GM20000 (cell line): Measurements from ENCODE around the gene ST7.

Experiments used
- DNase-seq: peaks from one replicate; pipeline ENCODE4 v3.0.0; 2012; ENCODE audit warnings: low spot score
- TF ChIP-seq, protein P1 (sequence below): IDR thresholded peaks from 2 replicates; pipeline ENCODE4 v1.5.1; 2012; ENCODE audit warnings: mild to moderate bottlenecking, control low read depth; ENCODE audit errors: extremely low read depth, missing control alignments

Gene ST7

DNA sequence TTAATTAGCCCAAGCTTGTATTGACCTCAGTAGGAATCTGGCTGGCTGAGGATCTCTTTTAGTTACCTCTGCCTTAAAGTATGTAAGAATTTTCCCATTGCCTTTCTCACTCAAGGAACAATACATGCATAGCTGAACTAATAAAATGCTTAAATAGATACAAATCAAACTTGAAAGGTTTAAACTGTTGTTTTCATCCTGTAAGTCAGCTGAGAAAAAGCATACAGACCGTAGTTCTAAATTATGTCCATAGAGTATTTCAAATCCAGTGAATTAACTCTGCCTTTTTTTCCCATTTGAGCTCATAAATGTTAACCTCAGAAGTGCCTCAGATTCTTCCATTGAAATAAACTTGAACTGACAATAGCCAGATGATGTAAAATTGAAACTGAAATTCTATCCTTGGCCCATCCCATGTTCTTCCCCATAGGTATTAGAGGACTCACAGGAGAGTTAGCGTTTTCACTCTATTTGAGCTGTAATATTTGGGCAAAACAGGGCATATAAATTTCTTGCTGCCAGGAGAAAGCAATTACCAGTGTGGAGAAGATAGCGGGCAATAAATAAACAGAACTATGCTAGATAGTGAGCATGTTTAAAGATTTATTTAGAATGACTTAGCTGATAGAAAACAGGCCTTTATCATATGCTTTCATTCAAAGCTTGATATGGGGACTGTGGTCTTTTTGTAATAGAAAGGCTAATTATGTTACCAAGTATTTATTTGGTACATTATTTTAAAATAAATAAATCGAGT is 205.8 kb downstream of the ST7 start:
- TF ChIP-seq, protein P1, sequence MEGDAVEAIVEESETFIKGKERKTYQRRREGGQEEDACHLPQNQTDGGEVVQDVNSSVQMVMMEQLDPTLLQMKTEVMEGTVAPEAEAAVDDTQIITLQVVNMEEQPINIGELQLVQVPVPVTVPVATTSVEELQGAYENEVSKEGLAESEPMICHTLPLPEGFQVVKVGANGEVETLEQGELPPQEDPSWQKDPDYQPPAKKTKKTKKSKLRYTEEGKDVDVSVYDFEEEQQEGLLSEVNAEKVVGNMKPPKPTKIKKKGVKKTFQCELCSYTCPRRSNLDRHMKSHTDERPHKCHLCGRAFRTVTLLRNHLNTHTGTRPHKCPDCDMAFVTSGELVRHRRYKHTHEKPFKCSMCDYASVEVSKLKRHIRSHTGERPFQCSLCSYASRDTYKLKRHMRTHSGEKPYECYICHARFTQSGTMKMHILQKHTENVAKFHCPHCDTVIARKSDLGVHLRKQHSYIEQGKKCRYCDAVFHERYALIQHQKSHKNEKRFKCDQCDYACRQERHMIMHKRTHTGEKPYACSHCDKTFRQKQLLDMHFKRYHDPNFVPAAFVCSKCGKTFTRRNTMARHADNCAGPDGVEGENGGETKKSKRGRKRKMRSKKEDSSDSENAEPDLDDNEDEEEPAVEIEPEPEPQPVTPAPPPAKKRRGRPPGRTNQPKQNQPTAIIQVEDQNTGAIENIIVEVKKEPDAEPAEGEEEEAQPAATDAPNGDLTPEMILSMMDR = no peak
- no peak for DNase-seq

DNA sequence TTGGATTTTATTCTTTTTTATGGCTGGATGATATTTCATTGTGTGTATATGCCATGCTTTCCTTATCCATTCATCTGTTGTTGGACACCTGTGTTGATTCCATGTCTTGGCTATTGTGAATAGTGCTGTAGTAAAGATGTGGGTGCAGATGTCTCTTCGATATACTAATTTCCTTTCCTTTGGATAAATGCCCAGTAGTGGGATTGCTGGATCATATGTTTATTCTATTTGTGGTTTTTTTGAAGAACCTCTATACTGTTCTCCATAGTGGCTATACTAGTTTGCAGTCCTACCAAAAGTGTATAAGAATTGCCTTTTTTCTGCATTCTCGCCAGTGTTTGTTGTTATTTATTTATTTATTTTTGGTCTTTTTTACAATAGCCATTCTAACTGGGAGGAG is 209.8 kb downstream of the ST7 start:
- TF ChIP-seq, protein P1 = no peak
- no peak for DNase-seq

DNA sequence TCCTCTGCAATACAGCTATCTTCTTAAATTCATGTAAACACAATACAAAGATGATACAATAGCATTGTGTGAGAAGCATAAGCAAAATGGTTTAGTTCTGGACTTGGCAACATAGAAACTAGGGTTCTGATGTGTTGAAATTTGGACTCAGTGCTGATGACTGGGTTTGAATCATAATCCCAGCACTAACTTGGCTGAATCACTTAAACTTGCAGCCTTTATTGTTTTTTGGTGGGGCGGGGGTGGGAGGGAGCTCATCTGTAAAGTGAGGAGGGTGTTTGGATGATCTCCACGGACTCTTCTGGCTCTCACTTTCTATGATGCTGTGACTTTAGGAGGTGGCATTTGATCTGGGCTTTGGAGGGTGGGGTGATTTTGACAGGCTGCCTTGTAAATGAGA is 211.3 kb downstream of the ST7 start:
- TF ChIP-seq, protein P1 = no peak

DNA sequence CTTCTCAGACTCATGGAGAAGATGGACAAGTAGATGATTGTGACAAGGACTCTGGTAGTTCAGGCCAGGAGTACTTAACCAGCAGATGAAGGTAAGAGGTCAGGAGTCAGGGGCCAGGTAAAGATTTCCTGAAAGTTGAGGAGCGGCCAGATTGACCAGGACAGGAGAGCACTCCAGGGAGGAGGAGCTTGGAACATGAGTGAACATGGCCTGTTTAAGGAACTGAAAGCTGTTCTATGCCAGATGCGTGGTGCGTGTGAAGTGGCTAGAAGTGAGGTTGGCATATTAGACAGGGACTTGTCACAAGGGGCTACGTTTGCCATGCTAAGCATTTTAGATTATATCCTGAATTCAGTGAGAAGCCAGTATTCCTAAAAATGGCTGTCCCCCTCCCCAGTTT is 212.4 kb downstream of the ST7 start:
- TF ChIP-seq, protein P1 = no peak
- no peak for DNase-seq

More for the DNA sequence above, 211.3 kb downstream of the ST7 start:
- DNase-seq = no peak

DNA sequence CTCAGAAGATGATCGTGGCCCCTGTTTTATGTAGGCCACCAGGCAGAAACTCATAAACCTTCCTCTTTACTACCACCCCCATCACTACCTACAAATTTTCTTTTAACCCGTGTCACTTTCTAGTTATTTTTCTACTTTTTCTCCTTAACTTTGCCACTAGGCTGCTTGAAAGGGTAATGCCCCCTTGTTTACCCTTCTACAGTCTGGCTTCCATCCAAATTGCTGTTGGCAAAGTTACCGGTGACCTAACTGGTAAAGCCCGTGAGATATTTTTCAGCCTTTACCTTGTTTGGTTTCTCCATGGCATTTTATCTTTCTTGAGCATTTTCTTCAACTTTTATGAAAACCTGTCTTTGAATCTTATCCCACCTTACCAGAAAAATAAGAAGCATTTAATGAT is 216.6 kb downstream of the ST7 start:
- TF ChIP-seq, protein P1 = no peak
- no peak for DNase-seq

DNA sequence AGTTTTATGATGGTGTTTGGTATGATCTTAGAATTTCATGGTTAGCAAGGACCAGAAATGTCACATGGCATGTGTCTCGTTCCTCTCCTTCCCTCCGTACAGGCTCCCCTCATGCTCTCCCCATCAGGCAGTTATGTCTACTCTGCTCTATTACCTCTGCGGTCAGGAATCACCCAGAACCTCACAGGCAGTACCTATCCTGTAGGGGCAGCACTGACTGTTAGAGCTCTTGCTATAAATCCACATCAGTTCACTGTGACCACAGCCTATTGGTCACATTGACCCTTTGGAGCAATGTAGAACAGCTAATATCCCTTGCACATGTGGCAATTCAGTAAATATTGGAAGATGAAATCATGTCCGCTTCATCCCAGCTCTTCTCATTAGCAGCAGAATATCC is 217.8 kb downstream of the ST7 start:
- TF ChIP-seq, protein P1 = no peak
- DNase-seq = no peak

DNA sequence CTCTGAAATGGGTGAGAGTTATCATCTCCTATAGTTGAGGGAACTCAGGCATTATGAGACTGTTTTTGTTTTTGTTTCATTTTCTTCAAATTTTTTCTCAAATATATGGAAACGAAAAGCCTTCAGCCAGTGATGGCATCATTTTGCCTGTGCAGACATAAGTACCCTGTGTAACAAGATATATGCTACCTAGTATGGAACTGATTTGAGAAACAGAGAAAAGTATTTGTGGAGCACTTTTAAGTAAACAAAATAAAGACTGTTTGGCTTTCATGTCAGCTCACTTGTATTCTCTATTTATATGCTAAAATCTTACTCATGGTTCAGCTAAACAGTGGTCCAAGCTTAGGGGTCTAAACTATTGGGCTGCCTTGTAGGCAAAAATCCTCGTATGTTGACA is 219.0 kb downstream of the ST7 start:
- TF ChIP-seq, protein P1 = no peak
- DNase-seq = no peak
